Stimulated activated CD8-positive, alpha-beta memory T cell treated with anti-CD3 and anti-CD28 coated beads, Interleukin-12 subunit alpha, Interleukin-12 subunit beta, amount 100 ng/mL, for 1 hour (primary cell): ENCODE measurements around the gene VCL.
"Not testable (repeated sequence)": the region's sequence is repeated elsewhere in the genome, so short reads cannot be mapped to it uniquely, and the experiment has no call there.

Experiments used
- DNase-seq: peaks from one replicate; pipeline ENCODE4 v3.0.0-alpha.2; 2020; ENCODE audit warnings: low read depth

The VCL gene

DNA sequence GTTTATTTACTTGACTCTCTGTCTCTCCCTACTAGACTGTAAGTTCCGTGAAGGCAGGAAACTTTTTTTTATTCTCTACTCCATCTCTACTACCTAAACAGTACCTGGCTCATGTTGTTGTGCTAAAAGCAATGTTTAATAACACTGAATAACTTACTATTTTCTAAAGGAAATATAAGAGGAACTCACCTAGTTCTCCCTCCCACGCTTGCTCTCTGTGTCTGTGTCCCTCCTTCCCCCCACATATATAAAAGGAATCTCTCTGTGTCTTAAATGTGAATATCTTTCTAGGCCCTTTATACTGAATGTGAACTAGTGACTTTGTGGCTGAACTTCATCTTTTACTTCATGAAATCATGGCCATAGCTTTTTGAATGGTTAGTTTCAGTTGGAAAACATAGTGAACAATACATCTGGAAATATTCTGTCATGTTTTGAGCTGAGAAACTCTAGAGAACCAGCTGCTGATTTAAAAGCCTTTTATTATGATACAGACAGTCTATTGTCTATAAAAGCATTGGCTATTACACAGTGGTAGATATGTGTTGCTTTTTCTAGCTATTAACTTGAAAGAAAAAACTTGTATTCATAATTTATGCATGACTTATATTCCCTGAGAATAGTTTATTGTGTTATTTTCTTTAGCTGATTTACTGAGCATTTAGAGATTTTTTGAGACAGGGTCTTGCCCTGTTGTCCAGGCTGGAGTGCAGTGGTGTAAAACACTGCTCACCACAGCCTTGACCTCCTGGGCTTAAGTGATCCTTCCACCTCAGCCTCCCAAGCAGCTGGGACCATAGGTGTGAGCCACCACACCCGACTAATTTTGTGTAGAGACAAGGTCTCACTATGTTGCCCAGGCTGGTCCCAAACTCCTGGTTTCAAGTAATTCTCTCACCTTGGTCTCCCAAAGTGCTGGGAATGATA lies 42.5 kb downstream of the VCL start:
- no peak for DNase-seq

DNA sequence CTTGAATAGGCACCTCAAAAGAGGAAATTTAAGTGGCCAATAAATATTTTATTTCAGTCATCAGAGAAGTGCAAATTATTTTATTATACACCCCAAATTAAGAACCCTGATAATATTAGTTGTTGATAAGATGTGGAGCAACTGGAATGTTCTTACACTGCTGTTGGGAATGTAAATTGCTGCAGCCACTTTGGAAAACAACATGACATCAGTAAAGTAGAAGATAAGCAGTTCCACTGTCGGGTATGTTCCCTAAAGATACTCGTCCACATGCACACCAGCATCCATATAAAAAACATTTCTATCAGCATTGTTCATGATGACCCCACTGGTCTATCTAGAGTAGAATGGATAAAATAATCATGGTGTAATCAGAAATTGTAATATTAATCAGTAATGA lies 46.5 kb downstream of the VCL start:
- DNase-seq = no peak

DNA sequence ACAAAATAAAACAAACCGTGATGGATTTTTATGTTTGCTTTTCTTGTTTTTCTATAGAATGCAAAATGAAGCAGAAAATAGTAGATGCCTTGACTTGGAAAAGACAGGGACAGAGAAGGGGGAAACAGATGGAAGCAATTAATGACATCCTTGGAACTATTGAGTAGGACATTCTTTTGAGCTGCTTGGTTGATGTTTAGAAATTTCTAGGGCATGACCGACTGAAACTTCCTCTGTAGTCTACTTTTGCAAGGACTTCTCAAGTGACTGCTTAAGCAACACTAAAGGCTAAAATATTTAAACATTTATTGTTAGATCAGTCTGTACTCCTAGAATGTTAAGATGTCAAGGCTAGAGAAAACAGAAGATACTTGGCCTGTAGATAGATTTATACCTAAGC lies 49.4 kb downstream of the VCL start:
- DNase-seq = no peak

DNA sequence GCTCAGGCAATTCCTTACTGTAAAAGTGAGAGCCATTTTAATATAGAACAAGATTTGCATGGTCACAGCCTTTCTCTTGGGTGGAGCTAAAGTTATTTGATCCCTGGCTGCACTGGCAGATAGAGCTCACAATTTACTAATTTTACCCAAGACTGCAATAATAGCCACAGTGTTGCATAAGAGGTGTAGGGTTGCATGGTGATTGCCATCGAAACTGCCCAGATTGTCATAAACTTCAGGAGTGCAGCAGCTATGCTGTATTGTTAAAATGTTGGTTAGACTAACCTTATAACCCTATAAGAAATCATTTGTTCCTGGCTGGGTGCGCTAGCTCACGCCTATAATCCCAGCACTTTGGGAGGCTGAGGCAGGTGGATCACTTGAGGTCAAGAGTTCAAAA lies 50.0 kb downstream of the VCL start:
- DNase-seq = no peak

DNA sequence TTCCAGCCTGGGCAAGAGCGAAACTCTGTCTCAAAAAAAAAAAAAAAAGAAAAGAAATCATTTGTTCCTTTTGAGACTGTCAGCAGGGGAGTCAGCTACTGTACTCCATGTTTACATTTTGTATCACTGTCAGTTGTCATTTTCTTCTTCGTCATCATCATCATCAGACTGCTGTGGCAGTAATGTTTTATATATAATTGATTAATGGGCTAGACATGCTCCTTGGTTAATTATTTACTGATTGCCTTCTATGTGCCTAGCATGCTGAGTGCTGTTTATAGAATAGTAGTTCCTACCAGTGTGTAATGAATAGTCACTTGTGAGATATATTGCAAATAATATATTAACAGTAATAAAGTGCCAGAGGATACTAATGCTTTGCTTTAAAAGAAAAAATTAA lies 50.5 kb downstream of the VCL start:
- no peak for DNase-seq

DNA sequence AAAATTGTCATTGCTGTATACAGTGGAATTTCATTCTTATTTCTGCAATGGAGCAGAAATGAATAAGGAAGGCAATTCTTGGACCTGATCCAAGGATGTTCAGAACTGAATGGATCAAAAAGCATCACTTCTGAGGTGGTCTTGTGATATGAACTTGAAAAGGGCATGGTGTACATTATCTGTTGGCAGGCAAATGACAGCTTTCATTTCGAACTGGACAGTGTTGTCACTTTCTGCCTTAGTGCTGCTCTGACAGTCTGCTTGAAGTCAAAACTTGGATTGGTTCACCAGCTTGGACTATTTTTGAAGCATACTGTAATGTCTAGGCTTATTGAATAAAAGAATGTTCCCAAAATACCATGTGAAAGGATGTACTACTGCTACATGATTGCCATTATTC lies 52.0 kb downstream of the VCL start:
- no peak for DNase-seq

DNA sequence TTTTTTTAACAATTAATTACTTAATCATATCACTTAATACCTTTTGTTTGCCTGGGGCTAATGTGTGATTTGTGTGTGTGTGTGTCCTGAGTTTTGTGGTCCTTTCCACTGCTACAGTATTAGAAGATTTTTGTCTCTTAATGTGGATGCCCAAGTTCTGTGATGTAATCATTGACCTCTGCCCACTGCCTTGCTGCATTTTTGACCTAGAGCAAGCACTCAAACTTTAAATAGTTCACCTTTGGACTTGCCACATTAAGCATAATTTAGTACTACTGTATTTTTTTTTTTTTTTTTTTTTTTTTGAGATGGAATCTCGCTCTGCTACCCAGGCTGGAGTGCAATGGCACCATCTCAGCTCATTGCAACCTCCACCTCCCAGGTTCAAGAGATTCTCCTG lies 52.7 kb downstream of the VCL start:
- no peak for DNase-seq

DNA sequence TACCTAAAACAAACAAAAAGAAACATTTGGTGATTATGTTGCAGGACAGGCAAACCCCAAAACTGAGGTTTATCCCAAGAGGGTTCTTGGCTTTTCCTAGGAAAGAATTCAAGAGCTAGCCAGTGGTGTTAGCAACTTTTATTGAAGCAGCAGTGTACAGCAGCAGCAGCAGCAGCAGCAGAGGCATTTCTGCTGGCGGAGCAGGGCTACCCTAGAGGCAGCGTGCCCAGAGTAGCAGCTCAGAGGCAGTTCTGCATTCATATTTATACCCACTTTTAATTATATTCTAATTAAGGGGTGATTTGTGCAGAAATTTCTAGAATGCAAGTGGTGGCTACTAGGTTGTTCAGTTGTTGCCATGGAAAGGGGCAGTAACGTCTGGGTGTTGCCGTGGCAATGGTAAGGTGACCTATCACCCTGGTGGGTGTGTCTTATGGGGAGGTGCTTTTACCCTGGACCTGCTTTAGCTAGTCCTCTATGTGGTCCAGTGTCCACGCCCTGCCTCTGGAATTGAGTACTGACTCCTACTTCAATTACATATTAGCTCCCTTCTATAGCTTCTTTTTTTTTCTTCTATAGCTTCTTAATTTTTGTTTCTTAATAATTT lies 53.9 kb downstream of the VCL start:
- no peak for DNase-seq

DNA sequence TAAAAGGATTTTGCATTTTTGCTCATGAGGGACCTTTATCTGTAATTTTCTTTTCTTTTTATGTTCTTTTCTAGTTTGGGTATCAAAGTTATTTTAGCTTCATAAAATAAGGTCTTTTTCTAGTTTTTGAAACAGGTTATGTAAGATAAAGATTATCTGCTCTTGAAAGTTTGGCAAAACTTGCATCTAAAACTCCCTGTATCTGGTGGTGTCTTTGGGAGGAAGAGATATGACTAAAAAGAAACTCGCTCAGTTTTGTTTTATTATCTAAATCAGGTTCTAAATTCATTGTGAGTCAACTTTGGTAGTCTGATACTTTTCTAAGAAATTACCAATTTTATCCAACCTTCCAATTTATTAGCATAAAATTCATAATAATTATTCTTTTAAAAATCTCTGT lies 55.1 kb downstream of the VCL start:
- no peak for DNase-seq

DNA sequence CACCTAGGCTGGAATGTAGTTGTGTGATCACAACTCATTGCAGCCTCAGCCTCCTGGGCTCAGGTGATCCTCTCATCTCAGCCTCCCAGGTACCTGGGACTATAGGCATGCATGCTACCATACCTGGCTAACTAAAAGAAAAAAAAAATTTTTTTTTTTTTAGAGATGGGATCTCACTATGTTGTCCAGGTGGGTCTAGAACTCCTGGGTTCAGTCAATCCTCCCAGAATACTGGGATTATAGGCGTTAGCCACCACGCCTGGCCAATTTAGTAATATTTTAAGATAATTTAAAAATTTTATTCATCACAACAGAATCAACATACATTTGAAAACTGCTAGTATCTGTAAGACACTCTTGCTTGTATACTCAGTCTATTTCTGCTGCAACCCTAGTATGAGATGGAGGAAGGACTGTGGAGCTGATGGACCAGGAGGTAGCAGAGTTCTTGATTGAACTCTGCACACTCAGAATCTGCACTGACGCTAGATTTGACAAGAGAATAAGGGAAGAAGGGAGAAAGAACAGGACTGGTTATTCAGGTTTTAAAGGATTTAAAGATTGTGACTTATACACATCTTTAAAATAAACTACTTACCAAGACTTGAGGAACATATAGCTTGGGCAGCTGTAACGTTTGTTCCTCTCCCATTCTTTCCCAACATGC lies 57.6 kb downstream of the VCL start:
- no peak for DNase-seq

DNA sequence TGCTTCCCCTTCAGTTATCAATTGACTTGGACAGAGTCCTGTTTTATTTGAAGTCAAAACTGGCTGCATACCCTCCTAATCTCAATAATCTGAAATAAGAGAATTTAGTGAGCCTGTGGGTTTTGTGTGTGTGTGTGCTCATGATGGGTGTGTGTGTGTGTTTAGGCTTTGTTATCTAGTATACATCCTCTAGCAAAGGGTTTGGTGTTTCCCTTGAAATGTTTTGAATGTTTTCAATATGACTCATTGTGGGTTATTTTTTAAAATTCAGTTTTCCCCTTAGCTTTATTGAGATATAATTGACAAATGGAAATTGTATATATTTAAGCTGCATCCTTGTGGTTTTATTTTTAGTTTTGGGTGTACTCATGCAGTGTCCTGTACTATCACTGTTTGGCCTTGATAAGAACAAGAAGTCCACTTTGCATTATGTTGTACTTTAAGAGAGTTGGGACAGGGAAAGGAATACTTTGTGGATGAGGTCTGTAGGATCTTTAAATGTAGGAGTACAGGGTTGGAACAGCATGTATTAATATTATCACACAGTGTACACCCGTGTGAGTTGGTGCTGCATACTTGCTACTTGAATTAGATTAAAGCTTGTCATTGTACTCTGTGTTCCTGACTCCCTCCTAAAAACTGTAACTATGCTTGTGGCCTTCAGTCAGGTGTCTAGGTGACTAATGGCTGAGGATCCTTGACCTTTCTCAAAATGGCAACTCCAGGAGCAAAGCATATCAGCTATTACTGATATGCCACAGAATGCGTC lies 58.3 kb downstream of the VCL start:
- no peak for DNase-seq

DNA sequence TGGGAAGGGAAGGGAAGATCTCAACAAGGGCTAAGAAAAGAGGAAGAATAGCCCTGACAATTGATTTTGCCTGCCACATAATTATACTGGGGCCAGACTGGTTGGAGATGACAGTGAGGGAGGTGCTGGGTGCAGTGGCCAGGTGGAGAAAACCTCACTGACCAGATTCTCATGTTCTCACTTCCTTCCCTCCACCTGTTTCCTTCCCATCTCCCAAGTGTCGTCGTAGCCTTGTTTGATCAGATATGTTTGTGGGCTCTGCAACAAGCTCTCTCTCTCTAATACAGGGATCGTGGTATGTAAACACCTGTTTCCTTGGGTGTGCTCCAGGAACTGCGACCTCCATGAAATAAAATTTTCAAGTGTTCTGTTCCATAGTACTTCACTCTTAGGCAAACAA lies 60.2 kb downstream of the VCL start:
- DNase-seq = no peak

DNA sequence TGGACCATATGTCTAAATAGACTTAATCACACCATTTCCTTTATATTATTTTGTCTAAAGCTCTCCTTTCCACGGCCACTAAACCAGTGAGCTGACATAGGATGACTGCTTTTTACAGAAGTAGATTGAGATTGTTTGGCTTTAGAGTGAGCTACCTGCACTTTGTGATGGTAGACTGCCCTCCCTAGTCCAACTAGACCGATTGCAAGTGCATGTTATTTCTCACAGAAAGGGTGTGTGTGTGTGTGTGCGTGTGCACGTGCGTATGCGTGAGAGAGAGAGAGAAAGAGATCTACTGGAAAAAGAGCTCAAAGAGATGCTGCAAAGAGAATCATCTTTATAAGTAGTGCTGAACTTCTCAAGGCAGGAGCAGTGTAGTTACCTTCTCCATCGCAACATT lies 60.7 kb downstream of the VCL start:
- DNase-seq = no peak

DNA sequence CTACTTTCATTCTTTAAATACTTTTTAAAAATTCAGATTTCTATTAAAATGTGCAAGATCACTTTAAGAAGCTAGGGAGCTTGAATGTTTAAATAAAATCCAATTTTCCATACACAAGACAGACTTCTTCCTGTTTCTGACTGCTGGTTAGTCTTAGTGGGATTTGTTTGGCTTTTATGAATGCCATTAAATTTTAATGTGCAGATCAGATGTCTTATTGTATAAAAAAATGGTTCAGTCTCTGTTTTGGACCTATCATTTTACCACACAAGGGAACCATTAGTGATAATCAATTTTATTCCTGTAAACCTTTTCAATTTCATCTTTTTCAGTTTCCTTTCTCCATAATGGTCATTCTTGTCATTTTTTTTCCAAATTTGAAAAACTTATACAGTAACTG lies 63.2 kb downstream of the VCL start:
- no peak for DNase-seq

DNA sequence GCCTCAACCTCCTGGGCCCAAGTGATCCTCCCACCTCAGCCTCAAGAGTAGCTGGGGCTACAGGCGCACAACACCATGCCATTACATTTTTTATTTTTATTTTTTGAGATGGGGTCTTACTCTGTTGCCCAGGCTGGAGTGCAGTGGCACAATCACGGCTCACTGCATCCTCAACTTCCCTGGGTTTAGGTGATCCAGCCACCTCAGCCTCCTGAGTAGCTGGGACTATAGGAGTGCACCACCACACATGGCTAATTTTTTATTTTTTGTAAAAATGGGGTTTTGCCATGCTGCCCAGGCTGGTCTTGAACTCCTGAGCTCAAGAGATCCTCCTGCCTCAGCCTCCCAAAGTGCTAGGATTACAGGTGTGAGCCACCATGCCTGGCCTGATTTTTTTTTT lies 64.1 kb downstream of the VCL start:
- DNase-seq = not testable (repeated sequence)

DNA sequence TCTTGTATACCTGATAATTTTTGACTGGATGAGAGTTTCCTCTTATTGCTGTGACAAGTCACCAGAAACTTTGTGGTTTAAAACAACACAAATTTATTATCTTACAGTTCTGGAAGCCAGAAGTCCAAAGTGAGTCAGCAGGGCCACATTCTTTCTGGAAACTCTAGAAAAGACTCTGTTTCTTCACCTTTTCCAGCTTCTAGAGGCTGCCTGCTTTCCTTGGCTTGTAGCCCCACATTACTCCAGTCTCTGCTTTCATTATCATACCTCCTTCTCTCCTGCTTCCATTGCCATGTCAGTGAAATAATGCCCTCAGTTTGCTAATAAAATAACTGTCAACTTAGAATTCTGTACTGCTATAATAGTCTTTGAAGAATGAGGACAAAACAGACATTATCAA lies 65.3 kb downstream of the VCL start:
- no peak for DNase-seq

DNA sequence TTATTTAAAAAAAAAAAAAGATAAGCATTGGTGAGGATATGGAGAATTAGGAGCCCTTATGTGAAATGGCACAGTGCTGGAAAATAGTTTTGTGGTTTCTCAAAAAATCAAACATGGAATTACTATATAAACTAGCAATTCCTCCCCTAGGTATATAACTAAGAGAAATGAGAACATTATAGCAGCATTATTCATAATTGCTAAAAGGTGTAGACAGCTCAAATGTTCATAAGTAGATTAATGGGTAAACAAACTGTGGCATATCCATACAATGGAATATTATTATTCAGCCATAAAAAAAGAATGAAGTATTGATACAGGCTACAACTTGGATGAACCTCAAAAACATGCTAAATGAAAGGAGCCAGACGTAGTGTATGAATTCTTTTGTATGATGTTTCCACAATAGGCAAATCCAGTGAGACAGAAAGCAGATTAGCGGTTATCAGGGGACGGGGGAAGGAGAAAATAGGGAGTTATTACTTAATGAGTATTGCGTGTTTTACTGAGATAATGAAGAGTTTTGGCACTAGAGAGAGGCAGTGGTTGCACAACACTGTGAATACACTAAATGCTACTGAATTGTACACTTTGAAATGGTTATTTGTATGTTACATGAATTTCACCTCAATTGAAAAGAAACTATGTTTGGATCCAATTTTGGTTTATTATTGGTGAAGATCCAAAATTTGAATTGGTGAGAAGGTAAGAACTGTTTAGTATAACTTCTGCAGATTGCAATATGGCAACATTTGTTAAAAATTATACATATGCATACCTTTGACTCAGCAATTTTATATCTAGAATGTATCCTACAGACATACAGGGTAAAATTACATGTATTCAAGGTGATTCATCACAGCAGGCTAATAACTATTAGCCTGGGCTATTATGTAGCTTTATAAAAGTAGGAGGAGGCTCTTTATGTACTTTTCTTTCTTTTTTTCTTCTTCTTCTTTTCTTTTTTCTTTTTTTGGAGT lies 69.7 kb downstream of the VCL start:
- no peak for DNase-seq

DNA sequence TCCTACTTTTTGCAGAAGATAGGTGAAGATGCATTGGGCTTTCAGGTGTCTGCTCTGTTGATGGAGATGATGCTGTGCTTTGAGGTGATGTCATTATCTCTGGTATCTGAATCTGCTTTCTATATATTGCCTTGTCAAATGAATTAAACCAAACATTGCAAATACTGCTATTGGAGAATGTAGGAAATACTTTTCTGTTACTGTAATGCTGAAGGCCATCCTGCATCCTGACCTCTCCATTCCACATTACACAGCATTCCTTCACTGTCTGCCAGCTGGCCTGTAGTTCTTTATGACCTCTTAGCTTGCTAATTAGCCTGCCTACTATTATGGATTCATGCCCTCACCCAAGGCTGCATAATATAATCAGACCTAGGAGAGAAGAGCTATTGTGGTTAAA lies 73.2 kb downstream of the VCL start:
- no peak for DNase-seq

DNA sequence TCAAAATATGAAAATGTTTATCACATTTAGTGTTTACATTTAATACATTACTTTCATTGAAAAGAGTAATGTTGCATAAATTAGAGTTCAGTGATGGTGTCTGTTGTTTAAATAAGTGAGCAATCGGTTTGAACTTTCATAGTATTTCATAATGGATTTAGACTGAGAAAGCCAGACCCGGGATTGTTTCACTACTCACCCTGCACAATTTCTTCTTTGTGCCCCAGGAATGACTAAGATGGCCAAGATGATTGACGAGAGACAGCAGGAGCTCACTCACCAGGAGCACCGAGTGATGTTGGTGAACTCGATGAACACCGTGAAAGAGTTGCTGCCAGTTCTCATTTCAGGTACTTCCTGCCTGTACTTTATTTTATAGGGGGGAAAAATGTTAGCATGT lies 74.6 kb downstream of the VCL start:
- no peak for DNase-seq

DNA sequence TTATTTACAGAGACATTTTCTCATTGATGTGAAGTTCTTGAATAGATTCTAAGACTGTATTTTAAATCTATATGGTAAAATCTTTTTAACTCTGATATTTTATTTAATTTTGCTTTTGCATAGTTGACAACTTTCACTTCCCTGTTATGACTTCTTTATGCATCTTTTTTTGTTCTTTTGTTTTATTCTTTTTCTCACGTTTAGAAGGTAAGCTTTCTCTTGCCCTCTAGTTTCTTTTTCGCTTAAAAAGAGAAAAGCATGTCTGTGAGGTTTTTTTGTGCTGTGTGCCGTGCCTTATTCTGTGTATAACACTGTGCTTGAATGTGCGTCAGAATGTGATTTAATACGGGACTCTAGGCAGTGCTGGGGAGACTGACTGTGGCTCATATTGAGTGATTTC lies 78.0 kb downstream of the VCL start:
- DNase-seq = no peak

DNA sequence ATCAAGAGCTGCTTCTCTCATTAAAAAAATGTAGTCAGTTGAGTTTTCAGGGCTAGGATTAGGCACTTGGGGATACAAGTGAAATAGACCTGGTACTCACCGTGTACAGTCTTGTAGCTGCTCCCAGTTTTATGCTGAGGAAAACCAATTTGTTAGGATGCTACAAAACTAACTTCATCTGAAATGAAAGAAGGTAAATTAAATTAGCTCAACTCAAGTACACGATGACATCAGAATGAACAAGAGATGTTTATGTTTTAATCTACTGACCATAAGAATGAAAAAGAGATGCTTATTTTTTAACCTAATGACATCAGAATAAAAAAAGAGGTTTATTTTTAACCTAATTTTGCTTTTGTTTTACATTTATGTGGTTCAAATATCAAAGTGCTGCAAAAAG lies 79.0 kb downstream of the VCL start:
- DNase-seq = no peak
